Spleen (tissue), 7 donors: ENCODE results near the gene NFIA.
A peak's percentile ranks its signal among the peaks of the same experiment; 100 is the strongest.

ENCODE experiments used
- CTCF ChIP-seq, 11 experiments: fragments of 200-600 bp in 7 of 11; fragments of 450-650 bp in 4 of 11; sonication (generic) in 4 of 11; IDR thresholded peaks in 8 of 11; conservative IDR thresholded peaks in 3 of 11; 1 replicate in 7 of 11; 2 replicates in 4 of 11; pipeline versions ENCODE4 v1.4.0 to v1.8.0; 2016 to 2021; ENCODE audit warnings: antibody characterized with exemption in 11 of 11, inconsistent platforms in 4 of 11, mild to moderate bottlenecking in 1 of 11
- POLR2A ChIP-seq, 3 donors: fragments of 450-650 bp; IDR thresholded peaks; one replicate each; pipeline ENCODE4 v1.5.1; 2017; ENCODE audit warnings: antibody characterized with exemption in 3 of 3, mild to moderate bottlenecking in 1 of 3
- donor health status: DM: no; HTN: no; CAD: no; lungs with moderate emphysema.
- donor health status: DM: no; HTN: no; CAD: no.
- donor health status: DM: no; HTN: no; CAD: no.

GRCh38 chr1:61079898-61080336 lies 2.4 kb upstream of the NFIA start:
- TF ChIP-seq CTCF (IDR thresholded peaks at IDR 0.05 in 8 of 11, conservative IDR thresholded peaks at IDR 0.05 in 3 of 11) (peak in 4 of 11 experiments; percentile 5 to 21 (median 18)), POLR2A (IDR thresholded peaks at IDR 0.05) (no peak)
